Sigmoid colon (tissue), 7 donors: ENCODE data around the gene SUGP1. TPM values are rescaled to one million over a fixed set of nuclear protein-coding genes. Genes with fewer than 3 reads are reported as not detected.

Experiments
- DNase-seq: peaks from one replicate; pipeline ENCODE4 v3.0.0-alpha.2; 2019
- H3K27ac ChIP-seq, 4 donors: fragments of 200-600 bp; sonication (generic); one replicate each; pipeline ENCODE4 v1.5.1; 2016 to 2019; ENCODE audit warnings: mild to moderate bottlenecking in 1 of 4
- H3K27me3 ChIP-seq, 3 donors: fragments of 200-600 bp; sonication (generic); one replicate each; pipeline ENCODE4 v1.5.1; 2019; ENCODE audit warnings: mild to moderate bottlenecking in 1 of 3
- H3K36me3 ChIP-seq, 4 donors: fragments of 200-600 bp; sonication (generic); one replicate each; pipeline ENCODE4 v1.5.1; 2016 to 2019
- H3K4me1 ChIP-seq, 4 donors: fragments of 200-600 bp; sonication (generic); one replicate each; pipeline ENCODE4 v1.5.1; 2017 to 2019
- H3K4me3 ChIP-seq, 4 donors: fragments of 200-600 bp; sonication (generic); one replicate each; pipeline ENCODE4 v1.5.1; 2017 to 2019; ENCODE audit warnings: mild to moderate bottlenecking in 2 of 4, moderate library complexity in 1 of 4
- H3K9me3 ChIP-seq, 4 donors: fragments of 200-600 bp in 3 of 4; sonication (generic) in 3 of 4; one replicate each; pipeline versions ENCODE4 v1.5.1 to v1.6.1; 2013 to 2019
- CTCF ChIP-seq, 4 experiments: fragments of 450-650 bp in 3 of 4; fragments of 200-600 bp in 1 of 4; IDR thresholded peaks; one replicate each; pipeline ENCODE4 v1.5.1; 2016 to 2019; ENCODE audit warnings: antibody characterized with exemption in 4 of 4, mild to moderate bottlenecking in 3 of 4, moderate library complexity in 2 of 4
- EP300 ChIP-seq, 4 donors: sonication (generic); formaldehyde crosslinking; IDR thresholded peaks; one replicate each; pipeline ENCODE4 v1.6.1; 2017; ENCODE audit warnings: antibody characterized with exemption in 4 of 4
- POLR2A ChIP-seq, 2 donors: fragments of 450-650 bp; IDR thresholded peaks; one replicate each; pipeline ENCODE4 v1.6.1; 2016; ENCODE audit warnings: antibody characterized with exemption in 2 of 2, mild to moderate bottlenecking in 2 of 2, moderate library complexity in 2 of 2
- POLR2AphosphoS5 ChIP-seq, 4 donors: sonication (generic); formaldehyde crosslinking; IDR thresholded peaks; one replicate each; pipeline ENCODE4 v1.6.1; 2017; ENCODE audit warnings: antibody characterized with exemption in 4 of 4
- WGBS, 2 donors: extraction: QIAGEN DNeasy Blood & Tissue Kit; methylation state at CpG; one replicate each; pipeline ENCODE4 v1.1.7; 2013; 5-methylcytosine and 5-hydroxymethylcytosine counted together
- intact Hi-C: fragments of 100-400 bp; cut with DNase I; formaldehyde crosslinking; loops from one replicate; pipeline ENCODE4 v1.15.1; 2023
- polyA plus RNA-seq, 3 donors: library from polyadenylated mRNA; stranded (reverse); fragments of 200-250 nt; gene quantifications; one replicate each; pipeline ENCODE4 v1.2.3, GENCODE V29; 2013
- total RNA-seq, 4 donors: library from RNA; depleted of rRNA; stranded (reverse); fragments of >200 nt; gene quantifications; one replicate each; pipeline ENCODE4 v1.1.0, GENCODE V29; 2016
- donor health status: healthy with polysubstance abuse.
- donor health status: Bipolar disorder and iron deficiency.
- donor health status: healthy.

SUGP1 gene
- total and polyA plus RNA-seq, 7 donors: 21.0 to 51.0 (median 32.1) TPM

- intact Hi-C loops: no loop called here
- Histone ChIP-seq H3K9me3 (peaks cover 10 to 15% (median 12%) of the 10 kb centered on the region in 4 donors), H3K27me3 (peaks cover 0 to 22% (median 11%) of the 10 kb centered on the region in 3 donors), H3K4me1 (no peaks in the 10 kb centered on the region), H3K36me3 (no peaks in the 10 kb centered on the region), H3K4me3 (no peak overlapping the region), H3K27ac (no peak overlapping the region)
- DNase-seq: no peak
- TF ChIP-seq CTCF (IDR thresholded peaks at IDR 0.05) (no peak), EP300 (IDR thresholded peaks at IDR 0.05) (no peak), POLR2AphosphoS5 (IDR thresholded peaks at IDR 0.05) (no peak), POLR2A (IDR thresholded peaks at IDR 0.05) (no peak)
Measured at GRCh38 chr19:19236173-19236572, 84.1 kb downstream of the SUGP1 start.

- H3K4me3 ChIP-seq: no peak overlapping the region
- no peak overlapping the region for H3K27ac ChIP-seq
- peaks cover 10 to 15% (median 12%) of the 10 kb centered on the region in 4 donors for H3K9me3 ChIP-seq
- H3K27me3 ChIP-seq: peaks cover 0 to 10% (median 0%) of the 10 kb centered on the region in 3 donors
- intact Hi-C loops: no loop called here
- H3K4me1 ChIP-seq: no peaks in the 10 kb centered on the region
- DNase-seq: no peak
- no peaks in the 10 kb centered on the region for H3K36me3 ChIP-seq
- TF ChIP-seq EP300 (IDR thresholded peaks at IDR 0.05): no peak
- TF ChIP-seq CTCF (IDR thresholded peaks at IDR 0.05): no peak
- no peak for TF ChIP-seq POLR2AphosphoS5 (IDR thresholded peaks at IDR 0.05)
- TF ChIP-seq POLR2A (IDR thresholded peaks at IDR 0.05): no peak
- WGBS, 2 donors: 82 to 83% methylated on average over 2 of the region's 2 CpGs
Measured at GRCh38 chr19:19234220-19234816, 86.0 kb downstream of the SUGP1 start.

- intact Hi-C loops: no loop called here
- no peak overlapping the region for H3K4me3 ChIP-seq
- TF ChIP-seq POLR2AphosphoS5 (IDR thresholded peaks at IDR 0.05) (no peak), POLR2A (IDR thresholded peaks at IDR 0.05) (no peak), EP300 (IDR thresholded peaks at IDR 0.05) (no peak), CTCF (IDR thresholded peaks at IDR 0.05) (no peak)
- no peak overlapping the region for H3K27ac ChIP-seq
- no peaks in the 10 kb centered on the region for H3K4me1 ChIP-seq
- WGBS, 2 donors: 73 to 75% methylated on average over 19 of the region's 19 CpGs
- DNase-seq: no peak
- H3K27me3 ChIP-seq: peaks cover 8 to 16% (median 10%) of the 10 kb centered on the region in 3 donors
- peaks cover 10 to 15% (median 12%) of the 10 kb centered on the region in 4 donors for H3K9me3 ChIP-seq
- H3K36me3 ChIP-seq: no peaks in the 10 kb centered on the region
Measured at GRCh38 chr19:19232261-19232721, 88.0 kb downstream of the SUGP1 start.

GRCh38 chr19:19230999-19231398 lies 89.3 kb downstream of the SUGP1 start:
- TF ChIP-seq POLR2A (IDR thresholded peaks at IDR 0.05) (no peak), POLR2AphosphoS5 (IDR thresholded peaks at IDR 0.05) (no peak), EP300 (IDR thresholded peaks at IDR 0.05) (no peak), CTCF (IDR thresholded peaks at IDR 0.05) (no peak)
- H3K36me3 ChIP-seq: no peaks in the 10 kb centered on the region
- peaks cover 10 to 29% (median 21%) of the 10 kb centered on the region in 3 donors for H3K27me3 ChIP-seq
- intact Hi-C loops: no loop called here
- no peaks in the 10 kb centered on the region for H3K4me1 ChIP-seq
- H3K9me3 ChIP-seq: peaks cover 10 to 15% (median 12%) of the 10 kb centered on the region in 4 donors
- no peak overlapping the region for H3K27ac ChIP-seq
- H3K4me3 ChIP-seq: no peak overlapping the region
- WGBS, 2 donors: 79 to 83% methylated on average over 9 of the region's 9 CpGs
- DNase-seq: no peak
